A549 (cell line): ENCODE data around the gene NRTN. TPM values are rescaled to one million over a fixed set of nuclear protein-coding genes. Genes with fewer than 3 reads are reported as not detected.

Source experiments
- ATAC-seq, 2 experiments: fragments of 200-7000 bp in 1 of 2; fragments of >200 bp in 1 of 2; cut with Nextera tagmentation in 1 of 2; cut with Tn5 transposase in 1 of 2; 3 replicates each; pipeline versions ENCODE4 v1.8.0 to v1.9.1; 2018 to 2020; ENCODE audit warnings: mild to moderate bottlenecking in 1 of 2, moderate library complexity in 1 of 2
- CTCF ChIA-PET: fragments of 300-600 bp; sonication (Branson Sonifier 250); formaldehyde crosslinking; extraction: SDS; loops from one replicate; lab custom pipeline; 2021; ENCODE audit warnings: antibody characterized with exemption, inconsistent platforms; lab: Yijun Ruan, JAX
- POLR2A ChIA-PET: fragments of 350-600 bp; formaldehyde crosslinking; extraction: SDS; loops from one replicate; lab custom pipeline; 2021; ENCODE audit warnings: antibody characterized with exemption, inconsistent platforms; lab: Yijun Ruan, JAX
- DNase-seq, 2 experiments: peaks; one replicate each; pipeline versions ENCODE4 v3.0.0 to v3.0.0-alpha.2; 2011 to 2016; ENCODE audit warnings: low read depth in 1 of 2, low spot score in 1 of 2
- FAIRE-seq: peaks from 2 replicates; lab custom pipeline; 2011; peaks lifted over from hg19 to GRCh38; lab: Jason Lieb, UNC
- H3K27ac ChIP-seq, 2 experiments: fragments of >200 bp; sonication (Bioruptor Twin); formaldehyde crosslinking; 3 replicates each; pipeline ENCODE4 v1.5.1; 2016 to 2017
- H3K4me1 ChIP-seq: fragments of >200 bp; sonication (Bioruptor Twin); formaldehyde crosslinking; 3 replicates; pipeline ENCODE4 v1.6.1; 2016
- H3K4me2 ChIP-seq: fragments of >200 bp; sonication (Bioruptor Twin); formaldehyde crosslinking; 3 replicates; pipeline ENCODE4 v1.6.1; 2016
- H3K4me3 ChIP-seq: fragments of >200 bp; sonication (Bioruptor Twin); formaldehyde crosslinking; 3 replicates; pipeline ENCODE4 v1.5.1; 2016
- H3K9me3 ChIP-seq: fragments of >200 bp; sonication (Bioruptor Twin); formaldehyde crosslinking; 3 replicates; pipeline ENCODE4 v1.6.1; 2016
- ATOH8 ChIP-seq: fragments of 250-450 bp; sonication (Bioruptor Pico); IDR thresholded peaks from 2 replicates; pipeline ENCODE4 v1.5.0; 2020; ENCODE audit warnings: low read depth, mild to moderate bottlenecking, moderate library complexity
- CEBPB ChIP-seq, 2 experiments: fragments of >200 bp in 1 of 2; sonication (Bioruptor Twin) in 1 of 2; formaldehyde crosslinking in 1 of 2; IDR thresholded peaks; 2 replicates each; pipeline ENCODE4 v1.6.1; 2012 to 2016
- CHD2 ChIP-seq: fragments of 150-350 bp; IDR thresholded peaks from 2 replicates; pipeline ENCODE4 v1.6.1; 2014; ENCODE audit warnings: low read length; ENCODE audit not compliant: partially characterized antibody
- CHD4 ChIP-seq: fragments of 200-600 bp; sonication (generic); IDR thresholded peaks from 2 replicates; pipeline ENCODE4 v1.6.1; 2016; ENCODE audit warnings: antibody characterized with exemption, mild to moderate bottlenecking, borderline replicate concordance
- ESRRA ChIP-seq: fragments of 150-350 bp; IDR thresholded peaks from 2 replicates; pipeline ENCODE4 v1.6.1; 2014; ENCODE audit warnings: mild to moderate bottlenecking, low read length, borderline replicate concordance
- HOXA7 ChIP-seq: fragments of 250-450 bp; sonication (Bioruptor Pico); IDR thresholded peaks from 2 replicates; pipeline ENCODE4 v1.5.0; 2020; ENCODE audit warnings: mild to moderate bottlenecking, moderate library complexity
- HOXB5 ChIP-seq: fragments of 250-450 bp; sonication (Bioruptor Pico); IDR thresholded peaks from 2 replicates; pipeline ENCODE4 v1.5.0; 2020; ENCODE audit warnings: mild to moderate bottlenecking, moderate library complexity
- JUN ChIP-seq, 2 experiments: fragments of >200 bp; sonication (Bioruptor Twin); formaldehyde crosslinking; IDR thresholded peaks; 2 replicates in 1 of 2; 3 replicates in 1 of 2; pipeline ENCODE4 v1.6.1; 2016 to 2017
- JUNB ChIP-seq: fragments of >200 bp; sonication (Bioruptor Twin); formaldehyde crosslinking; IDR thresholded peaks from 2 replicates; pipeline ENCODE4 v1.6.1; 2016
- KDM5A ChIP-seq: fragments of 200-600 bp; sonication (generic); IDR thresholded peaks from 2 replicates; pipeline ENCODE4 v1.6.1; 2016; ENCODE audit warnings: antibody characterized with exemption, mild to moderate bottlenecking
- MAFK ChIP-seq: fragments of 450-650 bp; IDR thresholded peaks from 2 replicates; pipeline ENCODE4 v1.6.1; 2014; ENCODE audit not compliant: partially characterized antibody
- MYC ChIP-seq: IDR thresholded peaks from 2 replicates; pipeline ENCODE4 v1.6.1; 2012; ENCODE audit warnings: mild to moderate bottlenecking, inconsistent platforms, low read length, improper control_type of control experiment, borderline replicate concordance
- NPAS2 ChIP-seq: fragments of 250-450 bp; sonication (Bioruptor Pico); IDR thresholded peaks from 2 replicates; pipeline ENCODE4 v1.8.0; 2022; ENCODE audit warnings: mild to moderate bottlenecking, moderate library complexity, borderline replicate concordance
- POLR2AphosphoS2 ChIP-seq: conservative IDR thresholded peaks from 2 replicates; pipeline ENCODE4 v1.6.1; 2012; ENCODE audit warnings: low read length, improper control_type of control experiment, inconsistent platforms
- RNF2 ChIP-seq: fragments of 200-600 bp; sonication (generic); IDR thresholded peaks from 2 replicates; pipeline ENCODE4 v1.6.1; 2016; ENCODE audit warnings: low read depth, mild to moderate bottlenecking, antibody characterized with exemption, moderate library complexity, borderline replicate concordance
- SREBF2 ChIP-seq: fragments of 450-650 bp; IDR thresholded peaks from 2 replicates; pipeline ENCODE4 v1.6.1; 2014; ENCODE audit warnings: mild to moderate bottlenecking, moderate library complexity
- TFCP2L1 ChIP-seq: fragments of 250-450 bp; sonication (Bioruptor Pico); IDR thresholded peaks from 2 replicates; pipeline ENCODE4 v1.5.0; 2021; ENCODE audit warnings: mild to moderate bottlenecking
- USF2 ChIP-seq: fragments of 450-650 bp; IDR thresholded peaks from 2 replicates; pipeline ENCODE4 v1.6.1; 2014; ENCODE audit warnings: antibody characterized with exemption
- ZSCAN20 ChIP-seq: fragments of 250-450 bp; sonication (Bioruptor Pico); IDR thresholded peaks from 2 replicates; pipeline ENCODE4 v1.8.0; 2022; ENCODE audit warnings: mild to moderate bottlenecking, moderate library complexity
- WGBS: methylation state at CpG from one replicate; pipeline ENCODE4 v1.1.6; 2017; ENCODE audit errors: missing lambda C conversion rate; 5-methylcytosine and 5-hydroxymethylcytosine counted together
- polyA minus RNA-seq: library from RNA; depleted of rRNA, polyadenylated mRNA; stranded (reverse); fragments of >200 nt; gene quantifications from 2 replicates; pipeline ENCODE4 v1.2.3, GENCODE V29; 2011; rRNA and poly(A)+ RNA removed
- polyA plus RNA-seq, 4 experiments: library from polyadenylated mRNA; depleted of rRNA in 3 of 4; stranded (reverse); fragments of >200 nt; fragmentation: RNase III in 1 of 4; extraction: RNeasy Plus Mini Kit Qiagen cat#74134 plus additional on column Dnase treatment in 1 of 4; gene quantifications; 2 replicates in 3 of 4; 3 replicates in 1 of 4; pipeline ENCODE4 v1.2.3, GENCODE V29; 2011 to 2017
- TF ChIP-seq, protein P1 (sequence below): fragments of >200 bp; sonication (Bioruptor Twin); formaldehyde crosslinking; IDR thresholded peaks from 2 replicates; pipeline ENCODE4 v1.6.1; 2016
- TF ChIP-seq, protein P2 (sequence below): IDR thresholded peaks from 2 replicates; pipeline ENCODE4 v1.6.1; 2012; ENCODE audit warnings: low read depth, borderline replicate concordance

Gene NRTN
- polyA plus RNA-seq (2011; rRNA removed) (0.32 and 0.38 TPM in 2 replicates), polyA plus RNA-seq (2017; fragmentation: RNase III; extraction: RNeasy Plus Mini Kit Qiagen cat#74134 plus additional on column Dnase treatment) (0.45 to 0.61 TPM (median 0.50 TPM) in 3 replicates), polyA minus RNA-seq (0.24 and 0.33 TPM in 2 replicates)
- polyA plus RNA-seq (2012; cell fraction: cytosol; rRNA removed) = 0.86 and 1.1 TPM in 2 replicates
- polyA plus RNA-seq (2012; cell fraction: nucleus; rRNA removed) = 0.67 and 0.88 TPM in 2 replicates

GRCh38 chr19:5804516-5805461 is at the start of gene NRTN:
TSS of gene NRTN (plus strand) at chr19:5805067. CDS start at chr19:5824166, 19,099 bp downstream.
- CTCF ChIA-PET = interaction anchor here (0.6 to 3.0 kb wide), 59 partner anchors 9 to 755 kb away, joined by 3 to 74 read pairs (median 4); partner anchors contain the start of genes CAPS, DUS3L, NDUFA11 and PRR22
- FAIRE-seq (no peak), ATAC-seq (peak; percentile 51 to 56), DNase-seq (peak in 1 of 2 experiments; percentile 44)
- Histone ChIP-seq H3K27ac (peak within 1 kb of the TSS; percentile 51 to 84), H3K4me2 (peak within 1 kb of the TSS; percentile 87), H3K4me1 (peaks cover 17% of the 10 kb centered on the region; the same call in 2 of the 3 replicates), H3K9me3 (no peaks in the 10 kb centered on the region), H3K4me3 (peak within 1 kb of the TSS; percentile 43)
- POLR2A ChIA-PET = interaction anchor here (1.1 to 1.6 kb wide), 4 partner anchors 24 to 99 kb away, joined by 4 to 22 read pairs (median 6); partner anchors contain the start of genes CATSPERD, LONP1 and NDUFA11
- TF ChIP-seq CHD4 (peak; percentile 36; the same call in 1 of the 2 replicates), MAFK (no peak), TFCP2L1 (CRISPR knock-in tag) (no peak), USF2 (no peak), POLR2AphosphoS2 (no peak), RNF2 (no peak), MYC (no peak)
- WGBS = 3% methylated on average over 11 of the region's 107 CpGs

- POLR2A ChIA-PET = no interaction called here
- Histone ChIP-seq H3K27ac (no peak overlapping the region), H3K4me1 (no peaks in the 10 kb centered on the region), H3K9me3 (no peaks in the 10 kb centered on the region), H3K4me2 (no peak overlapping the region), H3K4me3 (no peak overlapping the region)
- CTCF ChIA-PET = no interaction called here
- FAIRE-seq (no peak), ATAC-seq (no peak), DNase-seq (no peak)
- WGBS = 56% methylated on average over 5 of the region's 5 CpGs
- TF ChIP-seq JUNB (no peak), SREBF2 (no peak), CHD2 (no peak), USF2 (no peak), MYC (no peak), NPAS2 (CRISPR knock-in tag) (no peak), KDM5A (no peak), ATOH8 (CRISPR knock-in tag) (no peak), POLR2AphosphoS2 (no peak), ESRRA (no peak), JUN (IDR thresholded peaks at IDR 0.05) (no peak), HOXB5 (CRISPR knock-in tag) (no peak), CEBPB (IDR thresholded peaks at IDR 0.05) (no peak), HOXA7 (CRISPR knock-in tag) (no peak), ZSCAN20 (no peak)
- TF ChIP-seq, protein P1, sequence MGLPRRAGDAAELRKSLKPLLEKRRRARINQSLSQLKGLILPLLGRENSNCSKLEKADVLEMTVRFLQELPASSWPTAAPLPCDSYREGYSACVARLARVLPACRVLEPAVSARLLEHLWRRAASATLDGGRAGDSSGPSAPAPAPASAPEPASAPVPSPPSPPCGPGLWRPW = no peak
- TF ChIP-seq, protein P2, sequence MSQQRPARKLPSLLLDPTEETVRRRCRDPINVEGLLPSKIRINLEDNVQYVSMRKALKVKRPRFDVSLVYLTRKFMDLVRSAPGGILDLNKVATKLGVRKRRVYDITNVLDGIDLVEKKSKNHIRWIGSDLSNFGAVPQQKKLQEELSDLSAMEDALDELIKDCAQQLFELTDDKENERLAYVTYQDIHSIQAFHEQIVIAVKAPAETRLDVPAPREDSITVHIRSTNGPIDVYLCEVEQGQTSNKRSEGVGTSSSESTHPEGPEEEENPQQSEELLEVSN = no peak
Measured at GRCh38 chr19:5762608-5763217, 42.2 kb upstream of the NRTN start.
